Suprapubic skin (tissue), 3 donors: Measurements from ENCODE around the gene SSNA1.

Source experiments
- POLR2A ChIP-seq, 2 donors: fragments of 450-650 bp; IDR thresholded peaks; one replicate each; pipeline ENCODE4 v1.6.1; 2017; ENCODE audit warnings: antibody characterized with exemption in 2 of 2, mild to moderate bottlenecking in 2 of 2, moderate library complexity in 2 of 2
- TF ChIP-seq, protein P1 (sequence below), 2 donors: fragments of 200-600 bp in 1 of 2; fragments of 450-650 bp in 1 of 2; sonication (generic) in 1 of 2; IDR thresholded peaks; one replicate each; pipeline ENCODE4 v1.5.1; 2016 to 2019; ENCODE audit warnings: antibody characterized with exemption in 2 of 2, mild to moderate bottlenecking in 1 of 2, moderate library complexity in 1 of 2

- no peak for TF ChIP-seq POLR2A (IDR thresholded peaks at IDR 0.05)
- TF ChIP-seq, protein P1, sequence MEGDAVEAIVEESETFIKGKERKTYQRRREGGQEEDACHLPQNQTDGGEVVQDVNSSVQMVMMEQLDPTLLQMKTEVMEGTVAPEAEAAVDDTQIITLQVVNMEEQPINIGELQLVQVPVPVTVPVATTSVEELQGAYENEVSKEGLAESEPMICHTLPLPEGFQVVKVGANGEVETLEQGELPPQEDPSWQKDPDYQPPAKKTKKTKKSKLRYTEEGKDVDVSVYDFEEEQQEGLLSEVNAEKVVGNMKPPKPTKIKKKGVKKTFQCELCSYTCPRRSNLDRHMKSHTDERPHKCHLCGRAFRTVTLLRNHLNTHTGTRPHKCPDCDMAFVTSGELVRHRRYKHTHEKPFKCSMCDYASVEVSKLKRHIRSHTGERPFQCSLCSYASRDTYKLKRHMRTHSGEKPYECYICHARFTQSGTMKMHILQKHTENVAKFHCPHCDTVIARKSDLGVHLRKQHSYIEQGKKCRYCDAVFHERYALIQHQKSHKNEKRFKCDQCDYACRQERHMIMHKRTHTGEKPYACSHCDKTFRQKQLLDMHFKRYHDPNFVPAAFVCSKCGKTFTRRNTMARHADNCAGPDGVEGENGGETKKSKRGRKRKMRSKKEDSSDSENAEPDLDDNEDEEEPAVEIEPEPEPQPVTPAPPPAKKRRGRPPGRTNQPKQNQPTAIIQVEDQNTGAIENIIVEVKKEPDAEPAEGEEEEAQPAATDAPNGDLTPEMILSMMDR (IDR thresholded peaks at IDR 0.05) = no peak
Measured at GRCh38 chr9:137225699-137226331, 37.3 kb downstream of the SSNA1 start.
